A549 treated with AZD9567 at 1 μM for 4 hours (cell line): ENCODE measurements around the gene SCGB3A1. TPM values are rescaled to one million over a fixed set of nuclear protein-coding genes. Genes with fewer than 3 reads are reported as not detected.

ENCODE experiments used
- total RNA-seq: library from RNA; stranded (reverse); fragments of 200-300 nt; extraction: Qiagen RNA extraction; gene quantifications from 5 replicates; pipeline ENCODE4 v1.2.3, GENCODE V29; 2022; ENCODE audit not compliant: insufficient read depth

SCGB3A1 gene, protein sequence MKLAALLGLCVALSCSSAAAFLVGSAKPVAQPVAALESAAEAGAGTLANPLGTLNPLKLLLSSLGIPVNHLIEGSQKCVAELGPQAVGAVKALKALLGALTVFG
- total RNA-seq: not detected in 5 replicates

DNA sequence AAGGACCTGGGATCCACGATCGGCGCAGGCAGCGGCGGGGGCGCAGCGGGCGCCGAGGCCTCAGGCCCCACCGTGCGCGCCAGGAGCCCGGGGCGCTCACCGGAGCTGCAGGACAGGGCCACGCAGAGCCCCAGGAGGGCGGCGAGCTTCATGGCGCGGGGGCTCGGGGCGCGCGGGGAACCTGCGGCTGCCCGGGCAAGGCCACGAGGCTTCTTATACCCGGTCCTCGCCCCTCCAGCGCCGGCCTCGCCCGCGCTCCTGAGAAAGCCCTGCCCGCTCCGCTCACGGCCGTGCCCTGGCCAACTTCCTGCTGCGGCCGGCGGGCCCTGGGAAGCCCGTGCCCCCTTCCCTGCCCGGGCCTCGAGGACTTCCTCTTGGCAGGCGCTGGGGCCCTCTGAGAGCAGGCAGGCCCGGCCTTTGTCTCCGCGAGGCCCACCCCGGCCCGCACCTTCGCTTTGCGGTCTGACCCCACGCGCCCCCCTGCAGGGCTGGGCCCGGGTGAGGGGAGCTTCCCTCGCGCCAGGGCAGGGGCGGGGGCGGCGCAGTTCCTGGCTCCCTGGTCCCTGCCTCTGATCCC is at the start of gene SCGB3A1:
Gene SCGB3A1 (minus strand): TSS at position 189 of the 577 bp plus-strand sequence. CDS start 37 bp downstream, at position 152.

Other genes starting within 250 kb of the SCGB3A1 start
- 51.4 to 57.9 TPM (median 53.6 TPM) in 5 replicates for gene GFPT2, start 238.2 kb downstream of the SCGB3A1 start, total RNA-seq
- gene CNOT6, start 97.1 kb downstream of the SCGB3A1 start, total RNA-seq: 17.3 to 23.0 TPM (median 19.0 TPM) in 5 replicates
- gene FLT4, start 58.1 kb upstream of the SCGB3A1 start, total RNA-seq: 3.3 to 4.3 TPM (median 3.9 TPM) in 5 replicates
- gene OR2Y1, start 148.6 kb upstream of the SCGB3A1 start, total RNA-seq: not detected in 5 replicates
- 62.8 to 92.8 TPM (median 90.1 TPM) in 5 replicates for gene MGAT1, start 211.3 kb upstream of the SCGB3A1 start, total RNA-seq